Fibroblast of pulmonary artery (primary cell): Measurements from ENCODE around the gene KRT83.

Experiments used
- DNase-seq: peaks from one replicate; pipeline ENCODE4 v3.0.0-alpha.2; 2010; ENCODE audit warnings: low read depth
- H3K4me3 ChIP-seq: replicated peaks from 2 replicates; pipeline ENCODE4 v1.5.1; 2011; ENCODE audit warnings: low read depth, mild to moderate bottlenecking, control low read depth, low read length, moderate library complexity
- CTCF ChIP-seq: IDR thresholded peaks from 2 replicates; pipeline ENCODE4 v1.5.1; 2011; ENCODE audit warnings: mild to moderate bottlenecking, control low read depth, low read length, inconsistent platforms; ENCODE audit errors: missing control alignments

The KRT83 gene

GRCh38 chr12:52364901-52365489, 43.8 kb upstream of the KRT83 start:
- no peak for DNase-seq
- no peak overlapping the region for H3K4me3 ChIP-seq
- TF ChIP-seq CTCF, result no peak

GRCh38 chr12:52364061-52364460, 42.9 kb upstream of the KRT83 start:
- no peak for DNase-seq
- TF ChIP-seq CTCF, result no peak
- H3K4me3 ChIP-seq, result no peak overlapping the region

- TF ChIP-seq CTCF, result no peak
- H3K4me3 ChIP-seq, result no peak overlapping the region
- no peak for DNase-seq
Measured at GRCh38 chr12:52363111-52363679, 42.0 kb upstream of the KRT83 start.

- no peak for DNase-seq
- H3K4me3 ChIP-seq, result no peak overlapping the region
- TF ChIP-seq CTCF, result peak; percentile 29
Measured at GRCh38 chr12:52362118-52362726, 41.0 kb upstream of the KRT83 start.

- H3K4me3 ChIP-seq, result no peak overlapping the region
- no peak for TF ChIP-seq CTCF
- DNase-seq, result no peak
Measured at GRCh38 chr12:52361553-52361952, 40.4 kb upstream of the KRT83 start.

- TF ChIP-seq CTCF, result no peak
- DNase-seq, result no peak
- H3K4me3 ChIP-seq, result no peak overlapping the region
Measured at GRCh38 chr12:52360663-52361271, 39.6 kb upstream of the KRT83 start.
